Progenitor cell of endocrine pancreas (in vitro differentiated cells): Measurements from ENCODE around the gene YTHDF1. TPM values are rescaled to one million over a fixed set of nuclear protein-coding genes. Genes with fewer than 3 reads are reported as not detected.

Experiments used
- DNase-seq: peaks from one replicate; pipeline ENCODE4 v3.0.0; 2021; ENCODE audit warnings: low spot score; ENCODE audit not compliant: unreplicated experiment
- H3K27ac Mint-ChIP-seq: 2 replicates; pipeline ENCODE4 v1.8.0; 2021; ENCODE audit warnings: mild to moderate bottlenecking, moderate library complexity, mixed read lengths
- H3K27me3 Mint-ChIP-seq: 2 replicates; pipeline ENCODE4 v1.8.0; 2021; ENCODE audit warnings: mixed read lengths
- H3K36me3 Mint-ChIP-seq: 2 replicates; pipeline ENCODE4 v1.8.0; 2022; ENCODE audit warnings: mixed read lengths; ENCODE audit not compliant: insufficient read depth
- H3K4me1 Mint-ChIP-seq: 2 replicates; pipeline ENCODE4 v1.8.0; 2021; ENCODE audit warnings: low read depth, mixed read lengths
- H3K4me3 Mint-ChIP-seq: 2 replicates; pipeline ENCODE4 v1.8.0; 2021; ENCODE audit warnings: low read depth, mild to moderate bottlenecking, moderate library complexity, mixed read lengths
- H3K9me3 Mint-ChIP-seq: 2 replicates; pipeline ENCODE4 v1.8.0; 2021; ENCODE audit warnings: low read depth, mixed read lengths
- CTCF ChIP-seq: fragments of 200-600 bp; sonication (generic); IDR thresholded peaks from one replicate; pipeline ENCODE4 v1.5.0; 2021; ENCODE audit warnings: antibody characterized with exemption, mild to moderate bottlenecking; ENCODE audit not compliant: unreplicated experiment
- microRNA-seq: library from miRNA; unstranded; fragments of <30 nt; microRNA quantifications from one replicate; pipeline ENCODE4 v1.1.0, GENCODE V29; 2020; ENCODE audit warnings: borderline number of aligned reads; ENCODE audit not compliant: unreplicated experiment
- total RNA-seq: library from RNA; stranded (reverse); gene quantifications from 2 replicates; pipeline ENCODE4 v1.2.1, GENCODE V29; 2021

The YTHDF1 gene
- total RNA-seq, 1 donor from 2014 or later, result 53.8 TPM

GRCh38 chr20:63150391-63150898 lies 65.5 kb downstream of the YTHDF1 start:
- DNase-seq, result no peak
- no peak overlapping the region for H3K4me3 Mint-ChIP-seq
- H3K4me1 Mint-ChIP-seq, result peaks cover 18% of the 10 kb centered on the region
- no peak overlapping the region for H3K27ac Mint-ChIP-seq
- H3K9me3 Mint-ChIP-seq, result peaks cover 13% of the 10 kb centered on the region
- peaks cover 20% of the 10 kb centered on the region for H3K27me3 Mint-ChIP-seq
- H3K36me3 Mint-ChIP-seq, result peaks cover 1% of the 10 kb centered on the region
- no peak for TF ChIP-seq CTCF

GRCh38 chr20:63149531-63150192 lies 66.3 kb downstream of the YTHDF1 start:
- no peak overlapping the region for H3K4me3 Mint-ChIP-seq
- H3K4me1 Mint-ChIP-seq, result peaks cover 18% of the 10 kb centered on the region
- peaks cover 24% of the 10 kb centered on the region for H3K27me3 Mint-ChIP-seq
- DNase-seq, result no peak
- TF ChIP-seq CTCF, result no peak
- peaks cover 1% of the 10 kb centered on the region for H3K36me3 Mint-ChIP-seq
- H3K27ac Mint-ChIP-seq, result no peak overlapping the region
- peaks cover 13% of the 10 kb centered on the region for H3K9me3 Mint-ChIP-seq

- Mint-ChIP-seq H3K27me3 (peaks cover 27% of the 10 kb centered on the region), H3K27ac (no peak overlapping the region), H3K4me1 (peaks cover 18% of the 10 kb centered on the region), H3K4me3 (no peak overlapping the region), H3K9me3 (peaks cover 13% of the 10 kb centered on the region), H3K36me3 (peaks cover 1% of the 10 kb centered on the region)
- DNase-seq, result no peak
- no peak for TF ChIP-seq CTCF
These were observed 67.2 kb downstream of the YTHDF1 start for GRCh38 chr20:63148696-63149095.

- TF ChIP-seq CTCF, result no peak
- no peak overlapping the region for H3K4me3 Mint-ChIP-seq
- H3K36me3 Mint-ChIP-seq, result peaks cover 1% of the 10 kb centered on the region
- H3K9me3 Mint-ChIP-seq, result peaks cover 13% of the 10 kb centered on the region
- DNase-seq, result no peak
- H3K27ac Mint-ChIP-seq, result no peak overlapping the region
- H3K4me1 Mint-ChIP-seq, result peaks cover 18% of the 10 kb centered on the region
- H3K27me3 Mint-ChIP-seq, result peaks cover 31% of the 10 kb centered on the region
These were observed 68.4 kb downstream of the YTHDF1 start for GRCh38 chr20:63147532-63147931.

Small RNAs within 50 kb of the gene (microRNA-seq; reads per million reads assigned to microRNA genes)
- gene MIR124-3, result not detected
- not detected for gene MIR3196

Other genes starting within 250 kb of the YTHDF1 start
- gene BHLHE23, start 209.2 kb downstream of the YTHDF1 start, total RNA-seq, result not detected in 2 replicates
- gene BIRC7, start 19.8 kb upstream of the YTHDF1 start, total RNA-seq, result not detected in 2 replicates
- gene NKAIN4, start 38.3 kb upstream of the YTHDF1 start, total RNA-seq, result 0.60 and 0.73 TPM in 2 replicates
- 119 and 130 TPM in 2 replicates for gene ARFGAP1, start 56.7 kb upstream of the YTHDF1 start, total RNA-seq
- 0.24 and 0.47 TPM in 2 replicates for gene COL20A1, start 77.1 kb upstream of the YTHDF1 start, total RNA-seq
- 0.43 and 0.44 TPM in 2 replicates for gene CHRNA4, start 145.2 kb upstream of the YTHDF1 start, total RNA-seq